Activated naive CD8-positive, alpha-beta T cell treated with anti-CD3 and anti-CD28 coated beads, Interleukin-2, amount 10 ng/mL, durations not matched to agents 7 days and 5 days (primary cell): ENCODE data around the gene KRT38. TPM values are rescaled to one million over a fixed set of nuclear protein-coding genes. Genes with fewer than 3 reads are reported as not detected.
"Not testable (repeated sequence)": the region's sequence is repeated elsewhere in the genome, so short reads cannot be mapped to it uniquely, and the experiment has no call there.

ENCODE experiments used
- ATAC-seq: fragments of 150-1000 bp; cut with Tn5 transposase; one replicate; pipeline ENCODE4 v1.10.0; 2021; ENCODE audit warnings: low read depth, moderate library complexity
- POLR2A ChIA-PET: fragments of 350-600 bp; sonication (Branson Sonifier 250); formaldehyde crosslinking; loops from one replicate; lab custom pipeline; 2021; ENCODE audit warnings: antibody characterized with exemption; lab: Charles Lee
- DNase-seq: peaks from one replicate; pipeline ENCODE4 v3.0.0; 2021
- H3K27ac Mint-ChIP-seq: one replicate; pipeline ENCODE4 v1.8.0; 2022; ENCODE audit warnings: mild to moderate bottlenecking, mixed read lengths
- H3K27me3 Mint-ChIP-seq: one replicate; pipeline ENCODE4 v1.8.0; 2022; ENCODE audit warnings: mild to moderate bottlenecking, moderate library complexity, mixed read lengths
- H3K36me3 Mint-ChIP-seq: one replicate; pipeline ENCODE4 v1.8.0; 2021; ENCODE audit warnings: mild to moderate bottlenecking, mixed read lengths
- H3K4me1 Mint-ChIP-seq: one replicate; pipeline ENCODE4 v1.8.0; 2021; ENCODE audit warnings: mixed read lengths
- H3K4me3 Mint-ChIP-seq: one replicate; pipeline ENCODE4 v1.8.0; 2022; ENCODE audit warnings: mild to moderate bottlenecking, moderate library complexity, mixed read lengths
- H3K9me3 Mint-ChIP-seq: one replicate; pipeline ENCODE4 v1.8.0; 2021; ENCODE audit warnings: mixed read lengths
- total RNA-seq, 2 experiments: library from RNA; stranded (reverse); gene quantifications; one replicate each; pipeline ENCODE4 v1.2.3, GENCODE V29; 2021

The KRT38 gene
- total RNA-seq, 2 experiments from 2014 or later = not detected

- Mint-ChIP-seq H3K36me3 (no peaks in the 10 kb centered on the region), H3K9me3 (peaks cover 2% of the 10 kb centered on the region), H3K27me3 (peaks cover 3% of the 10 kb centered on the region), H3K4me1 (peaks cover 11% of the 10 kb centered on the region), H3K4me3 (no peak overlapping the region), H3K27ac (no peak overlapping the region)
- DNase-seq = no peak
- no peak for ATAC-seq
- POLR2A ChIA-PET = no interaction called here
Measured at GRCh38 chr17:41413353-41413957, 27.3 kb downstream of the KRT38 start.

- DNase-seq (no peak), ATAC-seq (no peak)
- POLR2A ChIA-PET = no interaction called here
- Mint-ChIP-seq H3K27me3 (peaks cover 3% of the 10 kb centered on the region), H3K36me3 (no peaks in the 10 kb centered on the region), H3K4me1 (peaks cover 11% of the 10 kb centered on the region), H3K9me3 (peaks cover 2% of the 10 kb centered on the region), H3K4me3 (no peak overlapping the region), H3K27ac (no peak overlapping the region)
Measured at GRCh38 chr17:41411072-41411840, 29.5 kb downstream of the KRT38 start.

GRCh38 chr17:41407226-41407625, 33.6 kb downstream of the KRT38 start:
- POLR2A ChIA-PET = no interaction called here
- H3K36me3 Mint-ChIP-seq = no peaks in the 10 kb centered on the region
- H3K4me3 Mint-ChIP-seq = no peak overlapping the region
- no peak overlapping the region for H3K27ac Mint-ChIP-seq
- peaks cover 3% of the 10 kb centered on the region for H3K27me3 Mint-ChIP-seq
- DNase-seq (no peak), ATAC-seq (no peak)
- peaks cover 2% of the 10 kb centered on the region for H3K9me3 Mint-ChIP-seq
- H3K4me1 Mint-ChIP-seq = peaks cover 27% of the 10 kb centered on the region

GRCh38 chr17:41406205-41406604, 34.6 kb downstream of the KRT38 start:
- POLR2A ChIA-PET = no interaction called here
- no peak overlapping the region for H3K27ac Mint-ChIP-seq
- no peaks in the 10 kb centered on the region for H3K36me3 Mint-ChIP-seq
- H3K27me3 Mint-ChIP-seq = no peaks in the 10 kb centered on the region
- H3K9me3 Mint-ChIP-seq = no peaks in the 10 kb centered on the region
- no peak overlapping the region for H3K4me3 Mint-ChIP-seq
- DNase-seq (no peak), ATAC-seq (no peak)
- H3K4me1 Mint-ChIP-seq = peaks cover 29% of the 10 kb centered on the region

- H3K27ac Mint-ChIP-seq = no peak overlapping the region
- POLR2A ChIA-PET = no interaction called here
- H3K27me3 Mint-ChIP-seq = no peaks in the 10 kb centered on the region
- peak overlapping the region; percentile 11 for H3K4me3 Mint-ChIP-seq
- peaks cover 21% of the 10 kb centered on the region for H3K4me1 Mint-ChIP-seq
- H3K36me3 Mint-ChIP-seq = no peaks in the 10 kb centered on the region
- DNase-seq (no peak), ATAC-seq (peak; percentile 50)
- H3K9me3 Mint-ChIP-seq = no peaks in the 10 kb centered on the region
Measured at GRCh38 chr17:41404024-41404671, 36.6 kb downstream of the KRT38 start.

GRCh38 chr17:41403404-41404023, 37.3 kb downstream of the KRT38 start:
- no peak for DNase-seq
- no peaks in the 10 kb centered on the region for H3K36me3 Mint-ChIP-seq
- H3K27ac Mint-ChIP-seq = no peak overlapping the region
- peaks cover 18% of the 10 kb centered on the region for H3K4me1 Mint-ChIP-seq
- no peaks in the 10 kb centered on the region for H3K27me3 Mint-ChIP-seq
- ATAC-seq = no peak
- POLR2A ChIA-PET = no interaction called here
- no peak overlapping the region for H3K4me3 Mint-ChIP-seq
- no peaks in the 10 kb centered on the region for H3K9me3 Mint-ChIP-seq

- POLR2A ChIA-PET = no interaction called here
- Mint-ChIP-seq H3K36me3 (no peaks in the 10 kb centered on the region), H3K9me3 (no peaks in the 10 kb centered on the region), H3K4me1 (peaks cover 18% of the 10 kb centered on the region), H3K27me3 (no peaks in the 10 kb centered on the region), H3K27ac (no peak overlapping the region), H3K4me3 (no peak overlapping the region)
- ATAC-seq (no peak), DNase-seq (no peak)
Measured at GRCh38 chr17:41402161-41402560, 38.6 kb downstream of the KRT38 start.

GRCh38 chr17:41396996-41397660, 43.7 kb downstream of the KRT38 start, which contains the start of gene KRT31:
KRT31 (minus strand) TSS chr17:41397608; CDS start chr17:41397539, 69 bp downstream.
- Mint-ChIP-seq H3K4me3 (no peak within 1 kb of the TSS), H3K27me3 (peaks cover 3% of the 10 kb centered on the region), H3K9me3 (no peaks in the 10 kb centered on the region), H3K36me3 (no peaks in the 10 kb centered on the region), H3K4me1 (peaks cover 1% of the 10 kb centered on the region), H3K27ac (no peak within 1 kb of the TSS)
- DNase-seq = no peak
- POLR2A ChIA-PET = no interaction called here
- ATAC-seq = no peak

- Mint-ChIP-seq H3K27ac (no peak overlapping the region), H3K27me3 (peaks cover 3% of the 10 kb centered on the region), H3K36me3 (no peaks in the 10 kb centered on the region), H3K9me3 (no peaks in the 10 kb centered on the region), H3K4me1 (no peaks in the 10 kb centered on the region), H3K4me3 (no peak overlapping the region)
- POLR2A ChIA-PET = no interaction called here
- no peak for ATAC-seq
- no peak for DNase-seq
Measured at GRCh38 chr17:41396340-41396739, 44.4 kb downstream of the KRT38 start.

- POLR2A ChIA-PET = no interaction called here
- no peak overlapping the region for H3K4me3 Mint-ChIP-seq
- no peaks in the 10 kb centered on the region for H3K9me3 Mint-ChIP-seq
- ATAC-seq (no peak), DNase-seq (no peak)
- peaks cover 3% of the 10 kb centered on the region for H3K27me3 Mint-ChIP-seq
- no peaks in the 10 kb centered on the region for H3K4me1 Mint-ChIP-seq
- no peaks in the 10 kb centered on the region for H3K36me3 Mint-ChIP-seq
- no peak overlapping the region for H3K27ac Mint-ChIP-seq
Measured at GRCh38 chr17:41395611-41396010, 45.2 kb downstream of the KRT38 start.

GRCh38 chr17:41395044-41395443, 45.7 kb downstream of the KRT38 start:
- DNase-seq, ATAC-seq, H3K4me1 Mint-ChIP-seq, H3K36me3 Mint-ChIP-seq, H3K27ac Mint-ChIP-seq, POLR2A ChIA-PET, H3K27me3 Mint-ChIP-seq, H3K4me3 Mint-ChIP-seq, H3K9me3 Mint-ChIP-seq: not testable (repeated sequence)

GRCh38 chr17:41394254-41394996, 46.4 kb downstream of the KRT38 start:
- DNase-seq = no peak
- Mint-ChIP-seq H3K36me3 (no peaks in the 10 kb centered on the region), H3K4me1 (no peaks in the 10 kb centered on the region), H3K27ac (no peak overlapping the region), H3K27me3 (peaks cover 3% of the 10 kb centered on the region), H3K4me3 (no peak overlapping the region), H3K9me3 (no peaks in the 10 kb centered on the region)
- POLR2A ChIA-PET = no interaction called here
- ATAC-seq = no peak
